Epidermal melanocyte (primary cell): ENCODE measurements around the gene COX17.

Source experiments
- DNase-seq: peaks from one replicate; pipeline ENCODE4 v3.0.0; 2011; ENCODE audit warnings: low spot score; ENCODE audit not compliant: insufficient read length

The COX17 gene

DNA sequence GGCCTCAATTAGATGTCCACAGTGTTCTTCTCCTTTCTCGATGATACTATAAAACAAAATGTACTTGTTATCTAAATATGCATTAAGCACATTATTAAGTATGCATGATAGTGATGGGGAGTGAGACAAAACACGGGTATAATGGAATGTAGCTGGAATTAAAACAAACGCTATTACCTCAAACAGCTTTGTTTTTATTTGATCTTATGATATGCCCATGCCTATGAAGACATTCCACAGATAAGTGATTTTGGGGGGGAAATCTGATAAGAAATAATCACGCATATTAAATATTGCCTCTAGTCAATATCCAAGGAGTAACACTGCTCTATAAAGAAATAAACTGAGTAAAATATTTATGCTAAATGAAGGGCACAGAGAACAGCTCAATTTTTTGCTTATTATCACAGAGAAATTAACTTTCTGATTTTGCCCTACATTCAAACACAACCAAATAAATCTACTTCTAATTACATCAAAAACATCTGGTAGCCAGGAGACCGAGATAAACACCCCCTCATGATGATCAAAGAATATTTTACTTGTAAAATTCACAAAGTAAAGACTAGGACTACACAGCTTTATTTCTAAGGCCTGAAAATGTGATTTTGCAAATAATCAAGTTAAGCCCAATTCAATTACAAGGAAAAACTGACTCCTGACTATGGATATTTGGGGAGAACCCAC lies 1.9 kb downstream of the COX17 start:
- no peak for DNase-seq

DNA sequence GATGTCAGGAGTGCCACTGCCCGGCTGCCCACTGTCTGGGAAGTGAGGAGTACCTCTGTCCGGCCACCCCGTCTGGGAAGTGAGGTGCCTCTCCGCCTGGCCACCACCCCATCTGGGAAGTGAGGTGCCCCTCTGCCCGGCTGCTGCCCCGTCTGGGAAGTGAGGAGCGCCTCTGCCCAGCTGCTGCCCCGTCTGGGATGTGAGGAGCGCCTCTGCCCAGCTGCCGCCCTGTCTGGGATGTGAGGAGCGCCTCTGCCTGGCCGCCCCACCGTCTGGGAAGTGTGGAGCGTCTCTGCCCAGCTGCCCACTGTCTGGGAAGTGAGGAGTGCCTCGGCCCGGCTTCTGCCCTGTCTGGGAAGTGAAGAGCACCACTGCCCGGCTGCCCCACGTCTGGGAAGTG lies 3.3 kb downstream of the COX17 start:
- DNase-seq, result no peak

DNA sequence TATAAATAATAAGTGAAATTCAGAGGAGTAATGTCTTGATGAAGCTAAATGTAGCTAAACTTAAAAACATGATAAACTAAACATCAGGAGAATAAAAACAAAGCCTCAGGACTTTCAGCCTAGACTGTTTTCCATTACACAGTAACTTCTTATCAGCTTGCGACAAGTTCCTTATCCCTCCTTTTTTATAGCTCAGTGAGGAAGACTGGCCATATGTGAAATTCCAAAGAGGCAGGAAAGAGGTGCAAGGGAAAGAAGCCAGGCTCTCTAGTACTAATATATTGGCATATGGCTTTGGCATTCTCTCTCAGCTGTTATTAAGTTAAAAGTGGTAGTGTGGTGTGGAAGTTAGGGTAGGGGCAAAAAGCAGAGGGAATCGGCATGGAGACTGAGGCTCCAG lies 4.4 kb downstream of the COX17 start:
- DNase-seq, result no peak

DNA sequence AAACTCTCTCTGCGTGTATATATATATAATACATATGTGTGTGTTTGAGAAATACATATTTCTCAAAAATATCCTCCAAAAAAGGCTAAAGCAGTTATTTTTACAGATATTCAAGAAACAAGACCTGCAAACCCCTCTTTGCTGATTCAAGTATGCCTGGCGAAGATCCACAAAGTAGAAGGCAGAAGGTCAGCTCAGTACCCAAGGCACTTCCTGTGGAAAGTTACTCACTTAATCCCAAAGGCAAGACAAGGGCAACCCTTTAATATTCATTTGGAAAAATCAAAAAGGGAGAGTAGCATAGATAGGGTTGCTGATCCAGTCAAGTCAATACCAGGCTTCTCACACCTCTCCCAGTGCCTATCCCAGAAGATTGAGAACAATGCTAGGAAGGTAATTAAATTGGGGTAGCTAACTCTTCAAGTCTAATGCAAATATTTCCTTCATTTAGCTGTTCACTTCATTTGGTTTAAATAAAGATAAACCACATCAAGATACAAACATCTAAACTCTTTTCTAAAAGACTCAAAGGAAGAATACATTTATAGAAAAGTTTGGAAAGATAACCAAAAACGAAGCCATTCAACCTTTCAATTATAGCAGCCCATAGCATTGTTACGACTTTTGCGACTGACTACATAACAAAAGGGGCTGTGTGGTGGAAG lies 7.2 kb downstream of the COX17 start:
- no peak for DNase-seq

DNA sequence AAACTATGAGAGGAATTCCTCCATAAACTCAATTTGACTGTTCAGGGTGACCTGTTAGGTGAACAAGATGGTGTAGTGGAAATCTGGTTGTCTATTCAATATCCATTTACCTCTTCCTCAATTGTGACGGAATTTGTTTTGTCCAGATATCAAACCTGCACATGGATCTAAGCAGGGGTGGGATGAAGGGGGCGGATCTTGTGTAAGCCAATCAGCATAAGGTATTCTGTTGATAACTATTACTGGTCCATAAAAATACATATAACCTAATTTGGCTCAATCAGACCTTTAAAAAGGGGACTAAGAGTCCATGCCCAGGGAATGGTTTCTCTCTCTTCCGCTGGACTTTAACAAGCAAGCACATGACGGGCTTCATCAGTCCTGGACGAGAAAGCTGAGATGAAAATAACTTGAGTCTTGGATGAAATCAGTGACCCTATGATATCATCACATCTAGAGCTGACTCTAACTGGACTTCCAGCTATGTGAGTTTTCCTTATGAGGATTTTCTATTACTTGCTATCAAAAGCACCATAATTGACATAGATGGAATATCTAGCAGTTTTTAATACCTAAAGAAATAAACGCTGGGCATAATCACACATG lies 11.1 kb downstream of the COX17 start:
- no peak for DNase-seq

DNA sequence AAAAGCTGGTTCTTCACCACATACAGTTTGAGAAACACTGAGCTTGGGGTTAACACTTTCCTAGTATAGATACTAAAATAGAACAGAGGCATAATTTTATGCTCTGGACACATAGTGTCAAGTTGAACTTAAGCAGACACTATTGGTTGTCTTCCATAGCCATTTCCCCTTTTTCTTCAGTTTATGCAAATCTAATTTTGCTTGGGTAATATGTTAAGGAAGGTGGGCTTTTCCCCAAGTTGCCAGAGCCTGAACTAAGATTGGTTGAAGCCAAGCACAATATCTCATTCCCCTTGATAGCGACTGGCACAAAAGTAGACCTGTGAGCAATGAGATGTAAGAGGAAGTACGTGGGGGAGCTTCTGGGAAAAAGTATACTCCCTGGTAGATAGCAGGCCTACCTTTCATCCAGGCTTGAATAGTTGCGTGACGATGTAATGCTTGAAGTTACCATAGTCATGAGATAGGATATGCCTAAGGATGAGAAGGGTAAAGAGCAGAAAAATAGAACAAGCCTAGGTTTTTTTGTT lies 12.3 kb downstream of the COX17 start:
- no peak for DNase-seq

DNA sequence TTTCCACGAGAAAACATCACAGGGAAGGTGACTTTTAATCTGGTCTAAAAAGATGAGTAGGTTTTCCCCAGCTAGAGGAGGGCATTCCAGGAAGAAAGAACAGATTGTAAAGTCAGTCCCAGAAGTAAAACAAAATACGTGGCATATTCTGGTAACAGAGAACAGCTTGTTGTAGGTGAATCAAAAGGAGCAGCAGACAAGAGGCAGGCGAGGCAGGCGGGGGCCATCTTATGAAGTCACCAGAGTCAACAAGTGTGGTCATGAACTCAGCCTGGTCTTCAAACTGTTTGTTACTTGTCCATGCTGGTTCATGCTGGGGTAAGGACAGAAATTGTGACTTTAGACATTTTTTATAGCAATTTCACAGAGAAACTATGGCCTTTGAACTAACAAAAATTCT lies 12.8 kb downstream of the COX17 start:
- DNase-seq, result no peak

DNA sequence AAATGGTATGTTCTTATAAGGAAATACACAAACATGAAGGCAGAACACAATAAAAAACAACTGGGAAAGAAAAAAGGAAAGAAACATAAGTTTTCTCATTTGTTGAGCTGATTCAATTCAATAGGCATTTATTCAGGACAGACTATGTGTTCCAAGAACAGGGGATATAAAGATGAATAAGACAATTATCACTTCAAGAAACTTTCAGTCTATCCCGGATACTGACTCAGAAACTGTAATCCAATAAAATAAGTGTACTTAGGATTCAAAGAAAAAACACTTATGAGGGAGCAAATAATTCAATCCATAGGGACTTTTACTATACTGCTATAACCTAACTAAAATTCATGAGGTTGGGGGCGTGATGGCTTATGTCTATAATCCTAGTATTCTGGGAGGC lies 13.3 kb downstream of the COX17 start:
- no peak for DNase-seq

DNA sequence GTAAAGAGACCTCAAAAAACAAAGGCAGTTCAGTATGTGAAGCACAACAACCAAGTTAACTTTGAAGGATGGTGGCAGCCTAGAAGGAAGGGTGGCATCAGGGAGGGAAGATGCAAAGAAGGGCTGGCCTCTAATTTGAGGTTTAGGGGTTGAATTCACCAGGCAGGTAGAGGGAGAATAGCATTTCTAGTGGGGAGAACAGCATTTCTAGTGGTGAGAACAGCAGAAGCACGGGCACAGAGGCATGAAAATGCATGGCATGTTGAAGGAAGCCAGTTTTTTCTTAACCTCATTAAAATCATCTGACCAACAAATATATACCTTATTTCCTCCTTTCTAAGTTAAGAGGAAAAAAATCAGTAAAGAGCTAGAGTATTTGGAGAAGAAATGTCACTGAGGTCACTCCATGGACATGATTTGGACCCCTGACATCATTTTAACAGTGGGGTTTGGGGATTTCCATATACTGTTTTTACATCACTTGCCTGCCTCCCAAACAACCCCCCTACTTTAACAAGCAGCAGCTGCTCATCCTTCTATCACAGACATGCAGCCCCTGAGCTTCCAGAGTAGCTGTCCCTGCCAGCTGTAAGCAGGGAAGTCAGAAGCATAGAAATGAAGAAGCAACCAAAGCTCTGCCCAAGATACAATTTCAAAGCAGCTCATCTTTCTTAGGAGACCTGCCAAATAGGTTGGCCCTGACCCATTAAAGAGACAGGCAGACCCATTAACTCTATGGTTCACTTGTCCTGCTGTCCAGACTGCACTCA lies 14.4 kb downstream of the COX17 start:
- DNase-seq, result no peak

DNA sequence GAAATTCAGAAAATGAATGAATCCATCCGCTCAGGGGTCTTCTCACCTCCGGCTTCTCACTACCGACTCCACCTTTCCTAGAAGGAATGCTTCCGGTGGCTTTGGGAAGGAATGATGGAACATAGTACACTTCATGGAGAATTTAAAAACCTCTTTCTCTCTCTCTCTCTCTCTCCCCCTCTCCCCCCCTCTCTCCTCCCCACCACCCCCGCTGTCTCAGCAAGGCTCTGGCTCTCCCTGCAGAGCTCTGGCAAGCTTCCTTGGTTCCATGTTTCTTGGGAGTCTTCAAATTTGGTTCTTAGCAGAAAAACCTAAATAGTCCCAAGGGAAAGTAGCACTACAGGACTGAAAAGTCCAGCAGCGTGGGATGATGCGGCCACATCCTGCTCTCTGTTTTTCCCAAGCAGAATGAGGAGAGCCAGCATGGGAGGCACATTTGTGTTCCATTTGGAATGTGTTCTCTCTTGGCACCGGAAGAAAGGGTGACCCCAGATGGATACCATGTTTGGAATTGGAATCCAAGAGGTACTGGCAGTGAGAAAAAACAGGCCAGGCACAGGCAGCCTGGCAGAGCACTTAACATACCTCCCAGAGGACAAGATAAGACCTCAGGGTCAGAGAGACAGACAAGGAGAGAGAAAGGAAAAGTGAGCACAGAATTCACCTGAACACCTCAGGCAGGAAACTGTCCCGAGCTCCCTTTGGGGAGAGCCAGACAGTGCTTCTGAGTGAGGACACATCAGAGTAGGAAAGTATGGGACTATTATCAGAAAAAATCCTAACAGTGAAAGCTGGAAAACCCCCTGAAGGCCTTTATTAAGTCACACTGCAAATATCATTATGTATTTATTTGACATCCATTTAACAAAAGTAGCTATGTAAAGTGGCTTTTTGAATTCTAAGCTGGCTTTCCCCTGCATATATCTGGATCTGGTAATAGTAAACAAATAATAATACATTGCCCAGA lies 16.4 kb downstream of the COX17 start, which contains the start of gene POPDC2:
Gene POPDC2 (minus strand): TSS at position 116 of the 967 bp plus-strand sequence. CDS start 166 bp downstream, outside the sequence.
- DNase-seq, result no peak

DNA sequence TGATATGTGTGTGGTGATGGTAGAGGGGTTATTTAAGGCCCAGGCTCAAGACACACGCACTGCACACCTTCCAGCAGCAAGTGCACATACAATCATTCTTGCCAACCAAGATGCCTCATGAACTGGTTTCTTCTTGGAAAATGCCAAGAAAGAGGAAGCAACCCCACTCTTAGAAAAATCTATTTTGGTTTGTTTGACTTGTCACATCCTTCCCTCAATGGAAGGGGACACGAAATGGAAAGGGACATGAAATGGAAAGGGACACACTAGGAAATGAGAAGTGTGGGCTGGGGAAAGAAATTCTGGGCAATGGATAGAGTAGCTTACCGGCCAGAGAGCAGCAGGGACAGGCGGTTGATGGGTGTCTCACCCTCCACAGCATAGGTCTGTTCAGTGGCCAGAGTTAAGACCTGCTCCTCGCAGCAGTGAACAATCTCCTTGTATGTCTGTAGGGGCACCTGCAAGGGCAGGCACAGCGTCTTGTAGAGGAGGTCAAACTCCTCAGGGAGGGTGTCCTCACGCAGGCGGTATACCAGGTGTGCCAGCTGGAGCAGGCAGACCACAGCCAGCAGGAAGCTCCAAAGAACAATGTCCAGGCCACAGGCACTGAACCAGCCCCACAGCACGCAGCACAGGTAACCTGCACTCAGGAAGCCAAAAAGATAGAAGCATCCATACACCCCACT lies 17.5 kb downstream of the COX17 start:
- no peak for DNase-seq

DNA sequence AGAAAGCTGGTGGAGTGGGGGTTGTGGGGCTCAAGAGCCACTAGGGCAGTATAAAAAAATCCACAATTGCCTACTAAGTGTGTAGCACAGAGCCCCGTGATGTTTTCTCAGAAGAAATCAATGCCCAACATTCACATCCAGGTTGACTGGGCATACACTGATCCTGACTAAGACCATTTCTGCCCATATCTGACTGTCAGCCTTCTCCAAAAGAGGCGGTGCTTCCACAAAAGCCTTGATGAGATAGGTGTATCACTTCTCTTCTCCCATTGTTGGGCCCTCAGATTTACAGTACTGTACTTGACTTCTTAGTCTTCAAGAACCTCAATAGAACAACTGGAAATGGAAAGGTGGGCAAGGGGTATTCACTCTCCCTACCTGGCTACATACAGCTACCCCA lies 18.2 kb downstream of the COX17 start:
- DNase-seq, result no peak

DNA sequence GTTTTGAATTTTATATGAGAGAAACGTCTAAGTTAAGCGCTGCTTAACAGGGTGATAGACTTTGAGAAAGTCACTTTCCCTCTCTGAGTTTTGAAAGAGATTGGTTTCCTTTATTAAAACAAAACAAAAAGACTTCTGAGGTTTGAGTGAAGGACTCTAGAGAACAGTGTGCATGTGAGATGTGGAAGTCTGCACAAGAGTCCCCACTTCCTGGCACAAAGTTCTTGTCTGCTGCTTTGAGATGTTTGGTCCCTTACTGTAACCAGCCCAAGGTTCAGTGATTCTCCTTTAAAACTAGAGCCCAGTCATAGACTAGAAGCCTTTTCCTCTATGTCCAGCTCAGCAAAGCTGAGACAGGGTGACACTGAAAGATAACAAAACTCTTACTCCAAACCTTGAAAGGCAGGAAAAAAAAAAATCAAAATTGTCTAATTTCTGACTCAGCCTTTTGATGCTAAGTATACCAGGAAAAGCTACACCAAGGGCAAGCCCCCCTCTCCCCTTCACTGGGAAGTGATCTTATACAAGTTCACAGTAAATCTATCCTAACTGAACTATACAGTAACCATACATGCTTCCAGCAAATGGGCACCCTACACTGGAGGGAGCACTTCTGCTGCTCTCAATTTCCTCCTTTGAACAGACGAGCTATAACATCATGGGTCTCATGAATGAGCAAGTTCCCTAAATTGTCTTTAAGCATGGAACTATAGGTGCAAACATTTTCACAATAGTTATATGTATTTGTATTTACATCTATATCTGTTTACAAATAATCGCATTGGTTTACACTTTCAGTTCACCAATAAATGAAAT lies 19.1 kb downstream of the COX17 start:
- DNase-seq, result no peak

DNA sequence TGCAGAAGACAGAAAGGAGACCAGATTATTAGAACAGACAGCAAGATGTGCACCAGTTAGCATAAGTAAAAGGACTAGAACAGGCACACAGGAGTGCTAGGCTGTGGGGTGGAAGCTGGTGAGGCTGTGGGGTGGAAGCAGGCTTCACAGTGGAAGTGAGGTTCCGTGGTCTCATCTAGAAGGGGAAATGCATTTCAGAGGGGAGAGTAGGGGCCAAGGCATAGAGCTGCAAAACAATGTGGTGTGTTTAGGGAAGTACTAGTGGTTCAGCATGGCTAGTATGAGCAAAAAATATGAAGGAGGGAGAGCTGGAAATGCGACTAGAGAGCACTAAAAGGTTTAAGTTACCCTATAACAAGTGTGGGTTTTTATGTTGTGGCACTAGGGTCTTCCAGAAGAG lies 23.3 kb downstream of the COX17 start:
- DNase-seq, result no peak

DNA sequence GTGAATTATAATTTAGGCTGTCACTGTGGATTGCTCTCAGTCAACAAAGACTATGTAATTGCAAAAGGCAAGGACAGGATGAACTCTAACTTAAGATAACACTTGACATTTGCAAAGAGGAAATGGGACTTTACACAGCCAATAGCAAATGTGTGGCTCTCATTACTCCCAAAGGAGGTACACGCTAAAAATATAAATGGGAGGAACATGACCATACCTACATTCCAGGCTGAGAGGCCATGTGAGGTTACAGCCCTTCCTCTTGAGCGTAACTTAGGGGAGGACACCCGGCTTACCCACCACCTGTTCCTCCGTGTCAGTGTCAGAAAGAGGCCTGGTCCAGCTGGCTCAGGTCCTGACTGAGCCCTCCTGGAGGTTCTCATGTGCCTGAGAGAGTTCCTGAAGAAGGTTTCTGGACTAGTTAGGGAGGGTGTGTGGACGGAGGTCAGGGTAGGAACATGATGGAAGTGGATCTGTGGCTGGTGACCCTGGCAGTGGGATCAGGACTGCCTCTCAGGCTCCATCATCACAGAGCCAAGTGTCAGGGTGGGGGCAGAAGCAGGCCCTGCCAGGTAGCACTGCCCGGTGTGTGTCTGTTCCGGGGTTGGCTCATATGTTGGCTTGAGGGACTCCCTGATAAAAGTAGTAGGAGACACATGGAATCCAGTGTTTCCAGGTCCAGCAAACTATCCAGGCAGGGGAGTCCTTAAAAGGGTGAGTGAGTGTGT lies 24.7 kb downstream of the COX17 start:
- no peak for DNase-seq

DNA sequence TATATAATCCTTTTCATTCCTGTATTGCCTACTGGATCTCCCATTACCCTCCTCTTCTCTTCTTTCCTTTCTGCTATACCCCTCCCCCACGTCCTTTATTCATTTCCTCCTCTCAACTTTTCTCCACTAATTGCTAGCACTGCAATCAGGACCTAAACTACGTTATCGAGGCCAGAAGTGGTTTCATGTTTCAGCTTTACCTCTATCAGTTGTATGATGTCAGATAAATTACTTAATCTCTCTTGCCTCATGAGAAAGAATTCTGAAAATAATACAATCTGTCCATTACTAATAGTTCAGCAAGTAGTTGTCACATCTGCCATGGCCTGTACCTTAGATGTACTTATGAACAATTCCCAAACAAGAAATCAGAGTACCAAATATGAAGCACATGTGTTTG lies 27.4 kb downstream of the COX17 start:
- no peak for DNase-seq

DNA sequence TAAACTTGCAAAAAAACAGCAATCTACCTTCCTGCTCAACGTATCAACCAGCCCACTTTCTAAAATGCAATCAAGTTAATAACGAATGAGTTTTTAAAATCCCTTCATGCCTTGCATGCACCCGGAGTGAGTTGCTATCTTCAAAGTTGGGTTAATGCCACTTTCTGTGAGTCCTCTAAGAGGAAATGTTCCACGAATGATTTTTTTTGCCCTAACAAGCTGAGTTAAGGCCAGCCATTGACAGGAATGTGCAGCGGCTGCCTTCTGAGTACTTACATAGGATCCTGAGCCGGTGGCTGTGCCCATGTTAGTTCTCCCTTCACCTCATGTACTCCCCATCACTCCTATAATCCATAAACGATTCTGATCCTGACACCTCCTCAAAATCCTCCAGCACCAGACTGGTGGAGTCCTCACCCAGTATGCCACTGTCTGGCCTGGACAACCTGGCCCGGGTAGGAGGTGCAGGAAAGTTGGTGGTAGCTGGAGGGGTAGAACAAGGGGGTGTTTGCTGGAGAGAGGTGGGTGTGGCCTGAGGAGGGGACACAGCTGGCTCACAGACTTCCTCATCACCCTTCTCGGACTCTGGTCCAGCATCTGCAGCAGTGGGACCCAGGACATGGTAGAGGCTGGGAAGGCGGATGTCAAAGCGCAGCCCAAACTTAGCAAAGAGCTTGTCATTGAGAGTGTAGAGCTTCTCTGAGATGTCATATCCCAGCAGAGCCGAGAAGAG lies 29.2 kb downstream of the COX17 start:
- DNase-seq, result no peak

DNA sequence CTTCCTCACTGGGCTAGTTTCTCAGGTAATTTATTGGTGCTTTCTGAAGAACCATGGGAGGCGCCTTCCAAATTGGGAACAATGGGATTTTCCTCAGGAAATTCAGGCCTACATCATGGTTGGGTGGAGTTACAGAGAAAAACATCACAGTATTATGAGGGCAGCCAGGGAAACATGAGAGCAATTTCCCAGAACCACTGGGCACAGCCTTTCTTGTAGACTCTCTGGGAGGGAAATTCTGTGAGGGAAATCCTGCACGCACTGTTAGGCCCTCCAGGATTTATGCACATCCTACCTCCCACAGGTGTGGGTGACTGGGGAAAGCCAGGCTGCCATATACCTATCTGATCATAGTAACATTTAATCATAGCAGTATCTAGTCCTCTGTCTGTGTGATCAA lies 30.0 kb downstream of the COX17 start:
- no peak for DNase-seq
